ENCODE measurements around the gene CD48.

The CD48 gene

GRCh38 chr1:160748181-160748877 lies 36.7 kb upstream of the CD48 start:
- peaks cover 54% of the 10 kb centered on the region for H3K36me3 Mint-ChIP-seq (ENCODE audit: insufficient read depth)

GRCh38 chr1:160747717-160748116 lies 36.1 kb upstream of the CD48 start:
- Mint-ChIP-seq H3K9me3 (no peaks in the 10 kb centered on the region), H3K4me1 (peaks cover 94% of the 10 kb centered on the region), H3K4me3 (peak overlapping the region; percentile 51), H3K27me3 (no peaks in the 10 kb centered on the region), H3K27ac (ENCODE audit: low read depth) (peak overlapping the region; percentile 16), H3K36me3 (ENCODE audit: insufficient read depth) (peaks cover 49% of the 10 kb centered on the region)
- DNase-seq (ENCODE audit: low spot score in 2 of 2) (no peak), ATAC-seq (replicated peaks; ENCODE audit: extremely low read depth, poor library complexity, severe bottlenecking) (no peak)

More at GRCh38 chr1:160748181-160748877, 36.7 kb upstream of the CD48 start:
- DNase-seq (ENCODE audit: low spot score in 2 of 2), result no peak
- Mint-ChIP-seq H3K27me3 (no peaks in the 10 kb centered on the region), H3K4me3 (peak overlapping the region; percentile 51), H3K9me3 (no peaks in the 10 kb centered on the region), H3K27ac (ENCODE audit: low read depth) (peak overlapping the region; percentile 67), H3K4me1 (peaks cover 94% of the 10 kb centered on the region)
- ATAC-seq (replicated peaks; ENCODE audit: extremely low read depth, poor library complexity, severe bottlenecking), result no peak

- no peak for ATAC-seq (replicated peaks; ENCODE audit: extremely low read depth, poor library complexity, severe bottlenecking)
- H3K9me3 Mint-ChIP-seq, result no peaks in the 10 kb centered on the region
- peaks cover 48% of the 10 kb centered on the region for H3K36me3 Mint-ChIP-seq (ENCODE audit: insufficient read depth)
These were observed 35.3 kb upstream of the CD48 start for GRCh38 chr1:160746836-160747500.

GRCh38 chr1:160745551-160745950 lies 33.9 kb upstream of the CD48 start:
- DNase-seq (ENCODE audit: low spot score in 2 of 2), result no peak
- no peak for ATAC-seq (replicated peaks; ENCODE audit: extremely low read depth, poor library complexity, severe bottlenecking)
- Mint-ChIP-seq H3K9me3 (no peaks in the 10 kb centered on the region), H3K36me3 (ENCODE audit: insufficient read depth) (peaks cover 37% of the 10 kb centered on the region), H3K27me3 (no peaks in the 10 kb centered on the region), H3K27ac (ENCODE audit: low read depth) (peak overlapping the region; percentile 88), H3K4me3 (peak overlapping the region; percentile 84), H3K4me1 (peaks cover 91% of the 10 kb centered on the region)

More at GRCh38 chr1:160746836-160747500, 35.3 kb upstream of the CD48 start:
- Mint-ChIP-seq H3K27me3 (no peaks in the 10 kb centered on the region), H3K27ac (ENCODE audit: low read depth) (peak overlapping the region; percentile 88), H3K4me3 (peak overlapping the region; percentile 48), H3K4me1 (peaks cover 94% of the 10 kb centered on the region)
- no peak for DNase-seq (ENCODE audit: low spot score in 2 of 2)

- Mint-ChIP-seq H3K4me1 (peaks cover 90% of the 10 kb centered on the region), H3K9me3 (no peaks in the 10 kb centered on the region), H3K4me3 (peak overlapping the region; percentile 84), H3K27me3 (no peaks in the 10 kb centered on the region), H3K27ac (ENCODE audit: low read depth) (peak overlapping the region; percentile 88), H3K36me3 (ENCODE audit: insufficient read depth) (peaks cover 35% of the 10 kb centered on the region)
- ATAC-seq (replicated peaks; ENCODE audit: extremely low read depth, poor library complexity, severe bottlenecking) (no peak), DNase-seq (ENCODE audit: low spot score in 2 of 2) (no peak)
These were observed 33.4 kb upstream of the CD48 start for GRCh38 chr1:160744852-160745520.

- Mint-ChIP-seq H3K36me3 (ENCODE audit: insufficient read depth) (peaks cover 35% of the 10 kb centered on the region), H3K4me1 (peaks cover 91% of the 10 kb centered on the region), H3K9me3 (no peaks in the 10 kb centered on the region), H3K27ac (ENCODE audit: low read depth) (peak overlapping the region; percentile 88), H3K4me3 (peak overlapping the region; percentile 84), H3K27me3 (no peaks in the 10 kb centered on the region)
- ATAC-seq (replicated peaks; ENCODE audit: extremely low read depth, poor library complexity, severe bottlenecking) (peak; percentile 77), DNase-seq (ENCODE audit: low spot score in 2 of 2) (peak in 1 of 2 donors; percentile 31)
These were observed 32.7 kb upstream of the CD48 start for GRCh38 chr1:160744199-160744851.

- Mint-ChIP-seq H3K4me3 (peak overlapping the region; percentile 84), H3K27me3 (no peaks in the 10 kb centered on the region), H3K9me3 (no peaks in the 10 kb centered on the region), H3K27ac (ENCODE audit: low read depth) (peak overlapping the region; percentile 88), H3K4me1 (peaks cover 91% of the 10 kb centered on the region), H3K36me3 (ENCODE audit: insufficient read depth) (peaks cover 24% of the 10 kb centered on the region)
- DNase-seq (ENCODE audit: low spot score in 2 of 2) (no peak), ATAC-seq (replicated peaks; ENCODE audit: extremely low read depth, poor library complexity, severe bottlenecking) (no peak)
These were observed 31.6 kb upstream of the CD48 start for GRCh38 chr1:160743266-160743665.

- Mint-ChIP-seq H3K36me3 (ENCODE audit: insufficient read depth) (peaks cover 20% of the 10 kb centered on the region), H3K27me3 (no peaks in the 10 kb centered on the region), H3K9me3 (no peaks in the 10 kb centered on the region), H3K27ac (ENCODE audit: low read depth) (peak overlapping the region; percentile 88), H3K4me3 (peak overlapping the region; percentile 84), H3K4me1 (peaks cover 89% of the 10 kb centered on the region)
- ATAC-seq (replicated peaks; ENCODE audit: extremely low read depth, poor library complexity, severe bottlenecking) (no peak), DNase-seq (ENCODE audit: low spot score in 2 of 2) (no peak)
These were observed 31.0 kb upstream of the CD48 start for GRCh38 chr1:160742428-160743127.

- Mint-ChIP-seq H3K4me3 (peak overlapping the region; percentile 84), H3K4me1 (peaks cover 82% of the 10 kb centered on the region), H3K9me3 (no peaks in the 10 kb centered on the region), H3K36me3 (ENCODE audit: insufficient read depth) (peaks cover 17% of the 10 kb centered on the region), H3K27ac (ENCODE audit: low read depth) (peak overlapping the region; percentile 88), H3K27me3 (no peaks in the 10 kb centered on the region)
- DNase-seq (ENCODE audit: low spot score in 2 of 2), result no peak
- ATAC-seq (replicated peaks; ENCODE audit: extremely low read depth, poor library complexity, severe bottlenecking), result no peak
These were observed 30.2 kb upstream of the CD48 start for GRCh38 chr1:160741612-160742348.

GRCh38 chr1:160741092-160741501 lies 29.5 kb upstream of the CD48 start:
- ATAC-seq (replicated peaks; ENCODE audit: extremely low read depth, poor library complexity, severe bottlenecking) (no peak), DNase-seq (ENCODE audit: low spot score in 2 of 2) (no peak)
- H3K27me3 Mint-ChIP-seq, result no peaks in the 10 kb centered on the region
- peak overlapping the region; percentile 88 for H3K27ac Mint-ChIP-seq (ENCODE audit: low read depth)
- H3K4me3 Mint-ChIP-seq, result peak overlapping the region; percentile 84
- peaks cover 14% of the 10 kb centered on the region for H3K36me3 Mint-ChIP-seq (ENCODE audit: insufficient read depth)
- no peaks in the 10 kb centered on the region for H3K9me3 Mint-ChIP-seq
- peaks cover 75% of the 10 kb centered on the region for H3K4me1 Mint-ChIP-seq

- H3K27ac Mint-ChIP-seq (ENCODE audit: low read depth), result peak overlapping the region; percentile 88
These were observed 28.6 kb upstream of the CD48 start for GRCh38 chr1:160740133-160740688.

More at GRCh38 chr1:160740133-160740688, 28.6 kb upstream of the CD48 start:
- Mint-ChIP-seq H3K4me3 (peak overlapping the region; percentile 84), H3K36me3 (ENCODE audit: insufficient read depth) (peaks cover 14% of the 10 kb centered on the region), H3K9me3 (no peaks in the 10 kb centered on the region), H3K27me3 (no peaks in the 10 kb centered on the region), H3K4me1 (peaks cover 66% of the 10 kb centered on the region)
- ATAC-seq (replicated peaks; ENCODE audit: extremely low read depth, poor library complexity, severe bottlenecking) (no peak), DNase-seq (ENCODE audit: low spot score in 2 of 2) (no peak)
